ENCODE data around the gene EMC7. TPM values are rescaled to one million over a fixed set of nuclear protein-coding genes. Genes with fewer than 3 reads are reported as not detected.

The EMC7 gene
- polyA plus RNA-seq, 1 donor (not counting 4 experiments of a cell fraction or from before 2014, with no cell fraction given), result 101 TPM

- no peak for TF ChIP-seq CTCF (optimal IDR thresholded peaks at IDR 0.05 in 1 of 3, IDR thresholded peaks at IDR 0.05 in 1 of 3, conservative IDR thresholded peaks at IDR 0.05 in 1 of 3; ENCODE audit: extremely low read depth in 1 of 3, insufficient read depth in 2 of 3, low read length in 3 of 3)
- no peak for TF ChIP-seq EZH2 (IDR thresholded peaks at IDR 0.05; ENCODE audit: low read length)
- dilution Hi-C loops (cut with MboI; ENCODE audit: extremely low pct_ligation_motif_present, low sequenced_read_pairs), result no loop called here
- no peaks in the 10 kb centered on the region for H3K9me3 ChIP-seq (ENCODE audit: control insufficient read depth, low read depth, low read length)
- no peaks in the 10 kb centered on the region for H4K20me1 ChIP-seq (ENCODE audit: control insufficient read depth, extremely low read depth, insufficient read depth, low read length)
- no peaks in the 10 kb centered on the region for H3K36me3 ChIP-seq (ENCODE audit: control insufficient read depth in 2 of 2, extremely low read depth in 1 of 2, insufficient read depth in 2 of 2, low read length in 2 of 2)
- H3K4me3 ChIP-seq (ENCODE audit: control insufficient read depth in 2 of 3, extremely low read depth in 1 of 3, insufficient read depth in 2 of 3, low read depth in 1 of 3, low read length in 3 of 3), result no peak overlapping the region
- H3K79me2 ChIP-seq (ENCODE audit: control insufficient read depth, insufficient read depth, low read length), result no peaks in the 10 kb centered on the region
- H3K9me1 ChIP-seq (ENCODE audit: control insufficient read depth, extremely low read depth, insufficient read depth, low read length), result no peaks in the 10 kb centered on the region
- H3K4me2 ChIP-seq (ENCODE audit: control insufficient read depth, extremely low read depth, insufficient read depth, low read depth, low read length), result no peak overlapping the region
- H3K4me1 ChIP-seq (ENCODE audit: control insufficient read depth, extremely low read depth, insufficient read depth, low read length), result peaks cover 13% of the 10 kb centered on the region
- no peak overlapping the region for H3K27ac ChIP-seq (ENCODE audit: control insufficient read depth, insufficient read depth, low read length)
- no peak overlapping the region for H2AFZ ChIP-seq (ENCODE audit: control insufficient read depth, low read length)
- DNase-seq (ENCODE audit: low read depth, low spot score), result no peak
- H3K9ac ChIP-seq (ENCODE audit: control insufficient read depth, extremely low read depth, insufficient read depth, low read length), result no peak overlapping the region
- no peaks in the 10 kb centered on the region for H3K27me3 ChIP-seq (ENCODE audit: control insufficient read depth, extremely low read depth, insufficient read depth, low read length)
- FAIRE-seq, result no peak
Observed at GRCh38 chr15:34079904-34080303, 21.8 kb downstream of the EMC7 start.

DNA sequence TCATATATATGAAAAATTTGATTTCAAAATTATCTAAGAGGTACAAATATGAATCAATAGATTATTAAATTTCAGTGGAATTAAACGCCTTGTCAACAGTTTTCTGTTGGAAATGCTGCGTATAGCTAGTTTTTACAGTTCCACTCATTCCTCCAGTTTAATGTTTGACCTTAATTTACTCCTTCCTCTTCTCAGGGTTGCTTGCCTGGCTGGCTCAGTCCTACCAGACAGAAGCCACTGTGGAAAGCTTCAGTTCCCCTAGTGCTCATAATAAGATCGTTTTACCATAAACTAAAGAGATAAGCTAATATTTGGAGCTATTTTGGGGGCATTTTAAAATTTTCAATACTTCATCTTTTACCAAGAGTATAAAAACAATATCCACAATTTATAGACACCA, 22.8 kb downstream of the EMC7 start:
- Histone ChIP-seq H3K9ac (ENCODE audit: control insufficient read depth, extremely low read depth, insufficient read depth, low read length) (no peak overlapping the region), H3K4me1 (ENCODE audit: control insufficient read depth, extremely low read depth, insufficient read depth, low read length) (peaks cover 13% of the 10 kb centered on the region), H3K36me3 (ENCODE audit: control insufficient read depth in 2 of 2, extremely low read depth in 1 of 2, insufficient read depth in 2 of 2, low read length in 2 of 2) (no peaks in the 10 kb centered on the region), H3K27ac (ENCODE audit: control insufficient read depth, insufficient read depth, low read length) (no peak overlapping the region), H3K27me3 (ENCODE audit: control insufficient read depth, extremely low read depth, insufficient read depth, low read length) (no peaks in the 10 kb centered on the region), H4K20me1 (ENCODE audit: control insufficient read depth, extremely low read depth, insufficient read depth, low read length) (no peaks in the 10 kb centered on the region), H3K9me3 (ENCODE audit: control insufficient read depth, low read depth, low read length) (no peaks in the 10 kb centered on the region), H3K4me2 (ENCODE audit: control insufficient read depth, extremely low read depth, insufficient read depth, low read depth, low read length) (no peak overlapping the region), H3K9me1 (ENCODE audit: control insufficient read depth, extremely low read depth, insufficient read depth, low read length) (no peaks in the 10 kb centered on the region), H3K4me3 (ENCODE audit: control insufficient read depth in 2 of 3, extremely low read depth in 1 of 3, insufficient read depth in 2 of 3, low read depth in 1 of 3, low read length in 3 of 3) (no peak overlapping the region), H3K79me2 (ENCODE audit: control insufficient read depth, insufficient read depth, low read length) (no peaks in the 10 kb centered on the region), H2AFZ (ENCODE audit: control insufficient read depth, low read length) (no peak overlapping the region)
- no peak for TF ChIP-seq EZH2 (IDR thresholded peaks at IDR 0.05; ENCODE audit: low read length)
- TF ChIP-seq CTCF (optimal IDR thresholded peaks at IDR 0.05 in 1 of 3, IDR thresholded peaks at IDR 0.05 in 1 of 3, conservative IDR thresholded peaks at IDR 0.05 in 1 of 3; ENCODE audit: extremely low read depth in 1 of 3, insufficient read depth in 2 of 3, low read length in 3 of 3), result no peak
- dilution Hi-C loops (cut with MboI; ENCODE audit: extremely low pct_ligation_motif_present, low sequenced_read_pairs), result no loop called here
- no peak for DNase-seq (ENCODE audit: low read depth, low spot score)
- FAIRE-seq, result no peak
